IMR-90 (cell line): ENCODE results near the gene PDE6H. TPM values are rescaled to one million over a fixed set of nuclear protein-coding genes. Genes with fewer than 3 reads are reported as not detected.

Experiments used
- ATAC-seq: fragments of 200-7000 bp; cut with Tn5 transposase; 2 replicates; pipeline ENCODE4 v1.9.1; 2020; ENCODE audit warnings: low read depth, mild to moderate bottlenecking, moderate library complexity
- BruUV-seq: library from RNA; stranded (reverse); fragments of 400-500 nt; replicated peaks from 2 replicates; lab custom pipeline; 2021; lab: Mats Ljungman, UMichigan
- CTCF ChIA-PET: fragments of 300-600 bp; formaldehyde crosslinking; extraction: SDS; loops from one replicate; lab custom pipeline; 2021; ENCODE audit warnings: antibody characterized with exemption; lab: Yijun Ruan, JAX
- POLR2A ChIA-PET: fragments of 300-600 bp; sonication (Branson Sonifier 250); formaldehyde crosslinking; loops from one replicate; lab custom pipeline; 2022; ENCODE audit warnings: antibody characterized with exemption; ENCODE audit not compliant: unreplicated experiment; lab: Charles Lee
- DNase-seq: peaks from one replicate; pipeline ENCODE4 v3.0.0; 2013
- H2AFZ ChIP-seq: replicated peaks from 2 replicates; pipeline ENCODE3; 2013; ENCODE audit warnings: low read length, mild to moderate bottlenecking; ENCODE audit not compliant: poor library complexity
- H2AK5ac ChIP-seq: 2 replicates; pipeline ENCODE4 v1.6.1; 2013; ENCODE audit warnings: low read depth, low read length, inconsistent platforms
- H2AK9ac ChIP-seq: replicated peaks from 2 replicates; pipeline ENCODE3; 2013; ENCODE audit warnings: mild to moderate bottlenecking, low read depth, low read length, moderate library complexity; ENCODE audit not compliant: poor library complexity
- H2BK120ac ChIP-seq: 2 replicates; pipeline ENCODE4 v1.6.1; 2013; ENCODE audit warnings: low read depth, low read length, inconsistent platforms
- H2BK15ac ChIP-seq: 3 replicates; pipeline ENCODE4 v1.6.1; 2013; ENCODE audit warnings: low read depth, low read length, inconsistent platforms
- H2BK20ac ChIP-seq: 2 replicates; pipeline ENCODE4 v1.6.1; 2013; ENCODE audit warnings: low read depth, mild to moderate bottlenecking, inconsistent platforms, low read length, moderate library complexity
- H2BK5ac ChIP-seq: 2 replicates; pipeline ENCODE4 v1.6.1; 2013; ENCODE audit warnings: mild to moderate bottlenecking, low read depth, low read length, inconsistent platforms; ENCODE audit not compliant: poor library complexity, severe bottlenecking
- H3K14ac ChIP-seq: replicated peaks from 2 replicates; pipeline ENCODE4 v1.6.1; 2013; ENCODE audit warnings: low read depth, low read length, inconsistent platforms
- H3K18ac ChIP-seq: 2 replicates; pipeline ENCODE4 v1.6.1; 2013; ENCODE audit warnings: low read depth, low read length, control low read depth
- H3K23ac ChIP-seq: 2 replicates; pipeline ENCODE4 v1.6.1; 2013; ENCODE audit warnings: low read depth, low read length, inconsistent platforms
- H3K27ac ChIP-seq: 2 replicates; pipeline ENCODE4 v1.5.1; 2013; ENCODE audit warnings: mild to moderate bottlenecking, control low read depth, low read length; ENCODE audit not compliant: insufficient read depth
- H3K27me3 ChIP-seq: 2 replicates; pipeline ENCODE4 v1.6.1; 2013; ENCODE audit warnings: low read length; ENCODE audit not compliant: control insufficient read depth, insufficient read depth
- H3K36me3 ChIP-seq: 2 replicates; pipeline ENCODE4 v1.6.1; 2013; ENCODE audit warnings: low read length, mixed read lengths; ENCODE audit not compliant: control insufficient read depth, insufficient read depth
- H3K4ac ChIP-seq: 2 replicates; pipeline ENCODE4 v1.6.1; 2013; ENCODE audit warnings: low read depth, low read length, inconsistent platforms
- H3K4me1 ChIP-seq: 2 replicates; pipeline ENCODE4 v1.6.1; 2013; ENCODE audit warnings: low read length, mixed read lengths; ENCODE audit not compliant: control insufficient read depth, insufficient read depth
- H3K4me2 ChIP-seq: 2 replicates; pipeline ENCODE4 v1.6.1; 2013; ENCODE audit warnings: low read depth, mild to moderate bottlenecking, control low read depth, low read length, moderate library complexity
- H3K4me3 ChIP-seq: 2 replicates; pipeline ENCODE4 v1.5.1; 2013; ENCODE audit warnings: low read depth, mild to moderate bottlenecking, control low read depth, low read length, moderate library complexity; ENCODE audit not compliant: insufficient read depth
- H3K56ac ChIP-seq: 2 replicates; pipeline ENCODE4 v1.6.1; 2013; ENCODE audit warnings: low read length, inconsistent platforms; ENCODE audit not compliant: insufficient read depth; ENCODE audit errors: extremely low read depth
- H3K79me1 ChIP-seq, 2 experiments: 2 replicates each; pipeline ENCODE4 v1.6.1; 2013; ENCODE audit warnings: low read length in 2 of 2, inconsistent platforms in 1 of 2, low read depth in 1 of 2
- H3K9ac ChIP-seq: 2 replicates; pipeline ENCODE4 v1.6.1; 2013; ENCODE audit warnings: low read depth, low read length, control low read depth
- H3K9me1 ChIP-seq: 2 replicates; pipeline ENCODE4 v1.6.1; 2013; ENCODE audit warnings: low read length, inconsistent platforms; ENCODE audit not compliant: insufficient read depth
- H3K9me3 ChIP-seq: 2 replicates; pipeline ENCODE4 v1.6.1; 2013; ENCODE audit warnings: low read length; ENCODE audit not compliant: control insufficient read depth, insufficient read depth
- H4K20me1 ChIP-seq: 2 replicates; pipeline ENCODE4 v1.6.1; 2013; ENCODE audit warnings: low read length, inconsistent platforms; ENCODE audit not compliant: insufficient read depth
- H4K5ac ChIP-seq: 2 replicates; pipeline ENCODE4 v1.6.1; 2013; ENCODE audit warnings: mild to moderate bottlenecking, low read depth, low read length, control low read depth
- H4K8ac ChIP-seq, 2 experiments: 2 replicates each; pipeline ENCODE4 v1.6.1; 2013; ENCODE audit warnings: low read depth in 2 of 2, low read length in 2 of 2, control low read depth in 1 of 2, inconsistent platforms in 1 of 2
- H4K91ac ChIP-seq: 2 replicates; pipeline ENCODE4 v1.6.1; 2013; ENCODE audit warnings: low read depth, low read length, inconsistent platforms; ENCODE audit not compliant: insufficient read depth
- BHLHE40 ChIP-seq: fragments of 150-350 bp; IDR thresholded peaks from 2 replicates; pipeline ENCODE4 v1.6.1; 2016; ENCODE audit warnings: mild to moderate bottlenecking, low read depth, low read length
- CEBPB ChIP-seq: IDR thresholded peaks from 2 replicates; pipeline ENCODE4 v1.6.1; 2012; ENCODE audit warnings: low read depth, low read length, improper control_type of control experiment
- CHD1 ChIP-seq: IDR thresholded peaks from 2 replicates; pipeline ENCODE4 v1.6.1; 2012; ENCODE audit warnings: low read depth, low read length, improper control_type of control experiment
- FOS ChIP-seq: fragments of 150-350 bp; IDR thresholded peaks from 2 replicates; pipeline ENCODE4 v1.6.1; 2016; ENCODE audit warnings: low read depth, low read length
- MAFK ChIP-seq: IDR thresholded peaks from 2 replicates; pipeline ENCODE4 v1.6.1; 2012; ENCODE audit warnings: low read depth, low read length, improper control_type of control experiment
- MAZ ChIP-seq: IDR thresholded peaks from 2 replicates; pipeline ENCODE4 v1.6.1; 2012; ENCODE audit warnings: low read depth, mild to moderate bottlenecking, low read length, improper control_type of control experiment, moderate library complexity, borderline replicate concordance
- MXI1 ChIP-seq: IDR thresholded peaks from 2 replicates; pipeline ENCODE4 v1.6.1; 2012; ENCODE audit warnings: low read depth, mild to moderate bottlenecking, low read length, moderate library complexity, borderline replicate concordance
- NFE2L2 ChIP-seq: fragments of 150-350 bp; IDR thresholded peaks from 2 replicates; pipeline ENCODE4 v1.6.1; 2016; ENCODE audit warnings: low read depth, mild to moderate bottlenecking, low read length
- POLR2A ChIP-seq: IDR thresholded peaks from 2 replicates; pipeline ENCODE4 v1.6.1; 2012; ENCODE audit warnings: mild to moderate bottlenecking, low read depth, low read length
- RAD21 ChIP-seq: IDR thresholded peaks from 2 replicates; pipeline ENCODE4 v1.6.1; 2012; ENCODE audit warnings: low read length, improper control_type of control experiment
- RCOR1 ChIP-seq: IDR thresholded peaks from 2 replicates; pipeline ENCODE4 v1.6.1; 2012; ENCODE audit warnings: mild to moderate bottlenecking, low read length, improper control_type of control experiment; ENCODE audit not compliant: insufficient replicate concordance
- RFX5 ChIP-seq: IDR thresholded peaks from 2 replicates; pipeline ENCODE4 v1.8.0; 2012; ENCODE audit warnings: low read depth, mild to moderate bottlenecking, low read length, moderate library complexity
- SMC3 ChIP-seq: fragments of 150-350 bp; IDR thresholded peaks from 2 replicates; pipeline ENCODE4 v1.6.1; 2016; ENCODE audit warnings: low read depth, mild to moderate bottlenecking, antibody characterized with exemption, low read length, moderate library complexity
- WGBS, 2 experiments: methylation state at CpG; one replicate each; pipeline versions ENCODE4 v1.1.5 to v1.1.7; 2013; ENCODE audit warnings: missing lambda C conversion rate in 2 of 2; ENCODE audit not compliant: insufficient read length in 1 of 2; ENCODE audit errors: extremely low coverage in 2 of 2; 5-methylcytosine and 5-hydroxymethylcytosine counted together
- dilution Hi-C: fragments of 300-500 bp; cut with HindIII; formaldehyde crosslinking; loops from one replicate; pipeline ENCODE4 v1.14.3; 2018; ENCODE audit warnings: low sequenced_read_pairs; ENCODE audit not compliant: unreplicated experiment
- in situ Hi-C: fragments of 300-500 bp; cut with MboI; formaldehyde crosslinking; loops from 3 replicates; pipeline ENCODE4 v1.14.3; 2019; ENCODE audit warnings: low sequenced_read_pairs, inconsistent platforms, mixed read lengths
- intact Hi-C: fragments of 100-400 bp; cut with micrococcal nuclease; formaldehyde crosslinking; loops from 2 replicates; pipeline ENCODE4 v1.10.0; 2022
- polyA plus RNA-seq, 3 experiments: library from polyadenylated mRNA; depleted of rRNA; stranded (reverse); fragments of >200 nt; gene quantifications; 2 replicates each; pipeline ENCODE4 v1.2.3, GENCODE V29; 2012; ENCODE audit warnings: low replicate concordance in 1 of 3
- total RNA-seq: library from RNA; depleted of rRNA; stranded (reverse); fragments of >200 nt; gene quantifications from 2 replicates; pipeline ENCODE4 v1.2.3, GENCODE V29; 2012
- TF ChIP-seq, protein P1 (sequence below): conservative IDR thresholded peaks from 2 replicates; pipeline ENCODE4 v1.5.1; 2012; ENCODE audit warnings: mild to moderate bottlenecking, low read depth, low read length, improper control_type of control experiment
- TF ChIP-seq, protein P2 (sequence below): fragments of 150-350 bp; IDR thresholded peaks from 2 replicates; pipeline ENCODE4 v1.6.1; 2016; ENCODE audit warnings: low read depth, mild to moderate bottlenecking, low read length, moderate library complexity, borderline replicate concordance
- TF ChIP-seq, protein P3 (sequence below): fragments of 150-350 bp; IDR thresholded peaks from 2 replicates; pipeline ENCODE4 v1.6.1; 2017; ENCODE audit warnings: mild to moderate bottlenecking, antibody characterized with exemption, low read length, low read depth

The PDE6H gene
- total and polyA plus RNA-seq, 2 of the 4 experiments (the other 2 are of a cell fraction): not detected

DNA sequence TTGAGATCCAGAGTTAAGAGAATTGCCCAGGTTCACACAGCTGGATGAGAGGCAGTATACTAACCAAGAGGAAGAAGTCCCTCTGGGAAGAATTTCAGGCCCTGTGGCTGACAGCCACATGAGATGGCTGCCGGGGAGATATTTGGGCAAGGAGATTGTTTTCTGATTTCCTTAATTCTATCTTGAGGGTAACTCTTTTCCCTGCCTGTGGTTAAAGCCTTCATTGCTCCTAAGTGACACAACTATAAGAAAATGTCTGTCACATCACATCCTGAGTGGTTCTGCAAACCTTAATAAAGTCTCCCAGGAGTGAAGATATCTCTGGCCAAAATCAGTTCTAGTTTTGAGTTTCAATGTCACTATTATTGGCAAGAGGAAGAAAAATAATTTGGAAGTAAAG is 21.0 kb upstream of the PDE6H start:
- Histone ChIP-seq H2BK5ac (peak overlapping the region; percentile 87), H2BK20ac (peak overlapping the region; percentile 93), H3K56ac (peak overlapping the region; percentile 56; the same call in 1 of the 2 replicates), H3K27me3 (no peaks in the 10 kb centered on the region), H2BK15ac (peak overlapping the region; percentile 46), H3K9me3 (no peaks in the 10 kb centered on the region), H3K9me1 (peaks cover 11% of the 10 kb centered on the region), H2AFZ (peak overlapping the region; percentile 64), H2AK9ac (no peak overlapping the region), H4K91ac (peak overlapping the region; percentile 68), H3K27ac (peak overlapping the region; percentile 89), H4K5ac (peak overlapping the region; percentile 56), H3K9ac (no peak overlapping the region), H3K4me2 (no peak overlapping the region), H3K4me3 (no peak overlapping the region), H3K4me1 (peaks cover 24% of the 10 kb centered on the region), H4K8ac (peak overlapping the region; percentile 1 to 73; a peak in 2 of 4 replicates), H2AK5ac (peak overlapping the region; percentile 40), H3K14ac (peak overlapping the region; percentile 78), H3K4ac (peak overlapping the region; percentile 64), H3K18ac (peak overlapping the region; percentile 86; the same call in 1 of the 2 replicates), H3K79me1 (peaks cover 0 to 3% of the 10 kb centered on the region in 2 experiments; a peak in 1 of 4 replicates), H4K20me1 (no peaks in the 10 kb centered on the region), H3K36me3 (no peaks in the 10 kb centered on the region), H2BK120ac (peak overlapping the region; percentile 85), H3K23ac (peak overlapping the region; percentile 32; the same call in 1 of the 2 replicates)
- intact Hi-C loops (loop anchor here (1.0 kb wide), 1 partner anchor 18 kb away; no protein-coding TSS in a partner anchor), in situ Hi-C loops (no loop called here), dilution Hi-C loops (no loop called here)
- ATAC-seq (no peak), DNase-seq (no peak)
- TF ChIP-seq NFE2L2 (no peak), FOS (no peak), SMC3 (no peak), CHD1 (no peak), MAFK (no peak), BHLHE40 (no peak), CEBPB (no peak), POLR2A (no peak), RAD21 (no peak), RCOR1 (no peak), MAZ (no peak), RFX5 (no peak), MXI1 (no peak)
- TF ChIP-seq, protein P1, sequence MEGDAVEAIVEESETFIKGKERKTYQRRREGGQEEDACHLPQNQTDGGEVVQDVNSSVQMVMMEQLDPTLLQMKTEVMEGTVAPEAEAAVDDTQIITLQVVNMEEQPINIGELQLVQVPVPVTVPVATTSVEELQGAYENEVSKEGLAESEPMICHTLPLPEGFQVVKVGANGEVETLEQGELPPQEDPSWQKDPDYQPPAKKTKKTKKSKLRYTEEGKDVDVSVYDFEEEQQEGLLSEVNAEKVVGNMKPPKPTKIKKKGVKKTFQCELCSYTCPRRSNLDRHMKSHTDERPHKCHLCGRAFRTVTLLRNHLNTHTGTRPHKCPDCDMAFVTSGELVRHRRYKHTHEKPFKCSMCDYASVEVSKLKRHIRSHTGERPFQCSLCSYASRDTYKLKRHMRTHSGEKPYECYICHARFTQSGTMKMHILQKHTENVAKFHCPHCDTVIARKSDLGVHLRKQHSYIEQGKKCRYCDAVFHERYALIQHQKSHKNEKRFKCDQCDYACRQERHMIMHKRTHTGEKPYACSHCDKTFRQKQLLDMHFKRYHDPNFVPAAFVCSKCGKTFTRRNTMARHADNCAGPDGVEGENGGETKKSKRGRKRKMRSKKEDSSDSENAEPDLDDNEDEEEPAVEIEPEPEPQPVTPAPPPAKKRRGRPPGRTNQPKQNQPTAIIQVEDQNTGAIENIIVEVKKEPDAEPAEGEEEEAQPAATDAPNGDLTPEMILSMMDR: no peak
- TF ChIP-seq, protein P2, sequence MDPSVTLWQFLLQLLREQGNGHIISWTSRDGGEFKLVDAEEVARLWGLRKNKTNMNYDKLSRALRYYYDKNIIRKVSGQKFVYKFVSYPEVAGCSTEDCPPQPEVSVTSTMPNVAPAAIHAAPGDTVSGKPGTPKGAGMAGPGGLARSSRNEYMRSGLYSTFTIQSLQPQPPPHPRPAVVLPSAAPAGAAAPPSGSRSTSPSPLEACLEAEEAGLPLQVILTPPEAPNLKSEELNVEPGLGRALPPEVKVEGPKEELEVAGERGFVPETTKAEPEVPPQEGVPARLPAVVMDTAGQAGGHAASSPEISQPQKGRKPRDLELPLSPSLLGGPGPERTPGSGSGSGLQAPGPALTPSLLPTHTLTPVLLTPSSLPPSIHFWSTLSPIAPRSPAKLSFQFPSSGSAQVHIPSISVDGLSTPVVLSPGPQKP: no peak
- TF ChIP-seq, protein P3, sequence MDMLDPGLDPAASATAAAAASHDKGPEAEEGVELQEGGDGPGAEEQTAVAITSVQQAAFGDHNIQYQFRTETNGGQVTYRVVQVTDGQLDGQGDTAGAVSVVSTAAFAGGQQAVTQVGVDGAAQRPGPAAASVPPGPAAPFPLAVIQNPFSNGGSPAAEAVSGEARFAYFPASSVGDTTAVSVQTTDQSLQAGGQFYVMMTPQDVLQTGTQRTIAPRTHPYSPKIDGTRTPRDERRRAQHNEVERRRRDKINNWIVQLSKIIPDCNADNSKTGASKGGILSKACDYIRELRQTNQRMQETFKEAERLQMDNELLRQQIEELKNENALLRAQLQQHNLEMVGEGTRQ: no peak
- ChIA-PET CTCF (interaction anchor here (0.6 to 0.7 kb wide), 2 partner anchors 73 to 310 kb away, joined by 3 to 6 read pairs; no protein-coding TSS in a partner anchor), POLR2A (interaction anchor here (0.7 kb wide), 1 partner anchor 665 kb away, joined by 6 read pairs; no protein-coding TSS in a partner anchor)
- no TSS peak for BruUV-seq
- no CpG with 5 or more reads among the region's 1 CpG for WGBS, 2 experiments
